ENCODE results near the gene AIPL1.

Gene AIPL1

GRCh38 chr17:6413065-6413464 lies 21.9 kb downstream of the AIPL1 start:
- peak; percentile 79 for DNase-seq

DNA sequence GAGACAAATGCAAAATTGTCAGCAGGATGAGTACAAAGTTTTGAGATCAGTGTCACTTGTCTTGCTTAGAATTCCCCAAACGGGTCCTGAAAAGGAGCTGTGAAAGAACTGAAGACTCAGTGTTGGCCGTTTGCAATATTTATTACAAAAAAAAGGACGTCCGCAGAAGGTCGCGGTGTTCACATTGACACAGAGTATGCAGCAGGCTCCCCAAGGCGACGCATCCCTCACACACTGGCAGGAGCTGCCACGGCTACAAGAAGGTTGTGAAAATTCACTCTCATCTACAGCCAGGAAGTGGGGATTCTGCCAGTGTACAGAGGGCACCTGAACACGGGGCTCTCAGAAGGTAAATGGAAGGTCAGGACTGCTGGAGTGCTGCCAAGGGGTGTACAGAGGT lies 26.2 kb downstream of the AIPL1 start:
- peak; percentile 8 for DNase-seq

DNA sequence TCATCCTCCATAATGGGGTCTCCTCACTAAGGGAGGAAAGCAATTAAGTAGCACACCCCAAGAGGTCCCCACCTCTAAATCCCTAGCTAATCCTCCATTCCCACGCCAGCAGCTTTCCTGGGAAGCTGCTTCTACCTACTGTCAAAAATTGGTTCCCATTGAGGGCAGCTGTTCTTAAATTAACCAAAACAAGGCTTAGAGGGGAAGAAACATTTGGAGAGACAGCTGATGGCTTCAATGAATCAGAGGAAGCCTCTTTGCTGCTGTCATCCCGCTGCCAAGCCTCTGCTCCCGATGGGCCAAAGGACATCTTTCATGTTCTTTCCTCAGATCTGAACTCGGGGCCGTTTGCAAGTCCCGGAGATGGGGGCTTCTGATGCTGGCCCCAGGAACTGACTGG lies 26.6 kb downstream of the AIPL1 start:
- no peak for DNase-seq

DNA sequence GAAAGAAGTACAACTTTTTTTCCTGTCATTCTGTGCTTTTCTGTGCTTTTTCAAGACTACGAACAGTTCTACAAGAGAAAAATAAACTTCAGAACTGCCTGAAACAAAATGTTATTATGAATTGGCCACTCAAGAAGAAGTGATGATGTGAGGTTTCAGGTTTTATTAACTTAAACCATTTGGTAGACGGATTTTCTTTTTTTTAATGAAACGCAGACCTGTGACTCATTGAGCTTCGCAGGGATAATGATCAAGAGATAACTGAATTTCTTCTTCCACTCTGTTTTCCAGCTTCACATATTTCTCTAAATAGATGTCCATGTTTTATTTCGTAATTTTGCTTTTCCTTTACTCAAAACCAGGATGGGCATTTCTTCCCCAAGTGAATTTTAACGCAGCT lies 32.7 kb downstream of the AIPL1 start:
- DNase-seq = no peak

DNA sequence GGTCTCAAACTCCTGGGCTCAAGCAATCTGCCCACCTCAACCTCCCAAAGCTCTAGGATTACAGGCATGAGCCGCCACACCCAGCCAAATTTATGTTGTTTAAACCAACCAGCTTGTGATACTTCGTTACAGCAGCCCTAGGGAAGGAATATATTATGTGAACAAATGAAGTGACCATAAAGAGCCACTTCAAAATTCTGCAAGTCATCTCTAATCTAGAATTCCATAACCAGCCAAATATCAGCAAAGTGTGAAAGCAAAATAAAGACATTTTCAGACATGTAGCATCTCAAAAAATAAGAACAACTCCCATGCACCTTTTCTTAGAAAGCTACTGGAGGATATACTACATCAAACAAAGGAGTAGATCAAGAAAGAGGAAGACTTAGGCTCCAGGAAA lies 36.0 kb downstream of the AIPL1 start:
- DNase-seq = no peak

DNA sequence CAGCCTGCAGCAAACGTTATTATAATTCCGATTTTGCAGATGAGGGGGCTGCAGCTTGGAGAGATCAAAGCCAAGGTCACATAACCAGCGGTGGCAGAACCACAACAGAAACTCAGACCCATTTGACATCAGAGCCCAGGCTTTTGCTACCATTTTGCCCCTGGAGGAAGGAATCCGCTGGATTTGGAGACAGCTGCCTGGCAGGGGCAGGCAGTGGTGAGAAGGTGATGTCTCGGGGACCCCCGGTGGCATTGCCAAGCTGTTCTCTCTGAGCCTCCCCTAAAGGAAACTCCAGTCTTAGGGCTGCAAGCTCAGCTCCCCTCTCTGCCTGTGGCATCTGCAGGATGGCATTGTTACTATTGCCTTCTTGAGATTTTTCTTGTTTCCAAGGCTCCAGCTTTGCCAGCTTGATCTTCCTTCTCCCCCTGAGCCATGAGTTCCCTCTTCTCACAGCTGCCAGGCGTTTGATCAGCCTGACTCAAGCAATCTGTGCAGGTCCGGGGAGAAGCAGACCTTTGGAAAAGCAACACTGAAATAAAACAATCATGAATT lies 40.8 kb downstream of the AIPL1 start:
- DNase-seq = peak; percentile 25

DNA sequence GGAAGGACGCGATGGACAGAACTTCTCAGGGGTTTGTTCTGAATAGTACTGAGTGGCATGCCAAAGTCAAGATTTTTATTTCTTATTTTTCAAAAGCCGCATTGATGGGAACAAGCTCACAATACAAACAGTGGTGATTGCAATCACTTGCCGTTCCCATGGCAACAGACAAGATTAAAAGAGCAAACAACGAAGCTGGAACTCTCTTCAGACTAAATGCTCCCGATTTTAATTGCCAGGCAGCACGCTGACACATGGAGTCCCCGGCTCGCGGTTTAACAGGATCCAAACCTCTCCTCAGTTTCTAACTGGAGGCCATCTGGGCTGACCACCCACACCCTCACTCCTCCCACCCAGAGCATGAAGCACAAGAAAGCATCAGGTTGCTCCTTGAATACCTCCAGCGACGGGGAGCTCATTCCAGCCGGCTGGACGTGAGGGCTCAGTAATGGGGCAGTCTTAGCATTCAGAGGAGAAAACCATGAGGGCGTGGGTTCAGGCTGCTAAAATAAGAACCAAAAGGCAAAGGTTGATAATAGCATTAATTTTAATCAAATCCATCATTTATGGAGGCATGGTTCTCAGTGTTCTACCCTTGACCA lies 41.5 kb downstream of the AIPL1 start:
- peak; percentile 78 for DNase-seq

DNA sequence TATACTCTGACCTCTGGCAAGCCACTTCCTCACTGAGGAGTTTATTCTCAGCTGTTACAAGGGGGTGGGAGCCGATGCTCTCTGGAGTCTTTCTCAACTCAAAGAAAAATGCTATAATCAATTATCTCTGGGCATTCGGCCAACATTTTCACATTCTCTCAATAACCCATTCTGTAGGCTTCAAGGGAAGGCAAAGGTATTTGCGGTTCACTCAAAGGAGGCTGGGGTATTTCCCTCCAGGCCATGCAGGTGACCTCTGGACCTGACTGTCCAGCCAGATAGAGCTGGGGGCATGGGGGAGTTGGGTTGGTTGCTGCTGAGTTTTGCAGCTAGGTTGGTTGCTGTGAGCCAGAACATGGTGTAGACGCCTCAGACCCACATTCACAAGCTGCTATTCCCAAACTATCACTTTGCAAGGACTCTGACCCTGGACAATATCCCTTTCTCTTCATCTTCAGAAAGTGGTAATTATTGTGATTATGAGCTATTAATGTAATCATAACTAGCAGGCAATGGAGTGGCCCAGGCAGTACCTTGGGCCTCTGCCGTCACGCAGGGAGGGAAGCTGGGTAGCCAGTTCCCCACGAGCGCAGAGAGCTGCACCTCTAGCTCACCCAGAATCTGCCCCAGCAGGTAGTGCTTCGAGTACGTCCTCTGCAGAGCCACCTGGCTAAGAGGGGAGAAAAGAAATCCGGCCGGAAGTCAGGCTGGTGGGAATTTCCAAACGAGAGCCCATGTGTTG lies 42.1 kb downstream of the AIPL1 start:
- peak; percentile 85 for DNase-seq

- no peak for DNase-seq
Observed at GRCh38 chr17:6388416-6388815, 46.5 kb downstream of the AIPL1 start.

DNA sequence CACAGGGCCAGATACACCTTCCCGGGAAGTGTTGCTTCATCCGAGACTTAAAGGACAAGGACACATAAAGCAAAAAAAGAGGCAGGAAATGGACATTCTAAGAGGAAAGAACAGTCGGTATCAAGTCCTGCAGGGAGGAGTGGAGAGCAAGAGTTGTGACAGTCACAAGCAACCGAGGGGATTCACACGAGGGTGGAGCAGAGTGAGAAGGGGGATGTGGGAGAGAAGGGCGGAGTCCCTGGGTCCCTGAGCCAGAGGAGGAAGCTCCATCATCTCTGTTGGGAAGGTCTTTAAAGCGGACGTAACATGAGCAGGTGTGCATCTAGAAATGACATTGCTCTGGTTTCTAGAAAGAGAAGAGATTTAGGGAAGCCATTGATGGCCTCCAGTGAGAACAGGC lies 47.1 kb downstream of the AIPL1 start:
- no peak for DNase-seq

- DNase-seq = no peak
Observed at GRCh38 chr17:6387442-6387841, 47.5 kb downstream of the AIPL1 start.

- DNase-seq = peak; percentile 62
Observed at GRCh38 chr17:6386041-6386630, 48.8 kb downstream of the AIPL1 start.

- no peak for DNase-seq
Observed at GRCh38 chr17:6384481-6384880, 50.4 kb downstream of the AIPL1 start.

DNA sequence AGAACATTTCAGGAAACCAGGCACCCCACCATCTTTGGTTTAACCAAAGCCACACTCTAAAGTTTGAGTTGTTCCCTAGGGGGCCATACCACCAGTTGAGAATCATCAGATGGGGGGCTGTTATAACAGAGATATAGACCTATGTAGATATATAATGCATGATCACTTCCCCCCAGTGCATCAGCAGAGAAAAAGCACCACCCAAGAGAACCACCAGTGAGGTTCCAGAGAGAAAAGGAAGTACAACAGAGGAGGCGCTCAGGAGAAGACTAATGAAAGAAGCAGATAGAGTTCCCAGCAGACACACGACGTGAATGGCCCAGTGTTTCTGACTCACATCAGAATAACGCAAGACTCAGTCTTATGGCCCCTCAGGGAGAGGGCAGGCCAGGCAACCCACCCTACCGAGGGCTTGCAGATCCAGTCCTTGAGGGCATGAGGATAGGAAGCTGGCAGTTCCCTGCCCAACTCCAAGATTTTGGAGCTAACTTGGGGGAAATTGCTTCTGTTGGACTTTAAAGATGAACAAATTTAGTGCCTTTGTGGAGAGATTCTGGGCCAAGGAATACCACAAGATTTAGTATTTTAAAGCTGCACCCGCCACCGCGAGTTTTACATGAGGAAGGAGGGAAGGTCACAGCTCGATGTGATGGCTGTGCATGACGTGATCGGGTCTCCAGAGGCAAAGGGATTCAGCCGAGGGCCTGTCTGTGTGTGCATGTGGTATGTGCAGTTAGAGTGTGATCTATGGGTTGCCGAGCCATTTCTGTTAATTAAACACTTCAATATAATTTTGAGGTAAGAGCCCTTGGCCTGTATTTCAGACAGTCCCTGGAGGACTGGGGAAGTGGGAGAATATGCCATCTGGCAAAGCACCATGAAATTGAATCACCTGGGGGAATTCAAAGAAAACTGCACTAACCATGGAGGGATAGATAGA lies 53.1 kb downstream of the AIPL1 start:
- DNase-seq = peak; percentile 80

DNA sequence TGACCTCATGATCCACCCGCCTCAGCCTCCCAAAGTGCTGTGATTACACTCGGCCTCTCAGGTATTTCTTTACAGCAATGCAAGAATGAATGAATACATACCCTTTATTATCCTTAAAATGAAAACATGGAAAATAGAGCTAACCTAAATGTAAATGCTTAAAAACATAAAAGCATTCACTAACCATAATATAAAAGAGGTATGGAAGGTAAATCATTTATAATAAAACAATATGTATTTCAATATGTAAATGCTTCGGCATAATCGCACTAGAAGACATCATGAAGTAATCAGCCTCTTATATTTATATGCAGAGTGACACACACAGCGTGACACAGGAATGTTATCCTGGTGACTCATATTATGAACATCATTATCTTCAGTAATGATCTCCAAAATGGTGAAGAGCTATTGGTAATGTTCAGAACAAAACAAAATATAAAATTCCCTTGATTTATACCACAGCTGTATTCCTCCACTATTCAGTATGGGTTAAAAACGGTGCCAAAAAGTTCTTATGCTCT lies 53.9 kb downstream of the AIPL1 start:
- no peak for DNase-seq

- DNase-seq = no peak
Observed at GRCh38 chr17:6377906-6378305, 57.0 kb downstream of the AIPL1 start.

GRCh38 chr17:6376931-6377361 lies 58.0 kb downstream of the AIPL1 start:
- DNase-seq = no peak

- DNase-seq = peak; percentile 41
Observed at GRCh38 chr17:6374761-6375312, 60.1 kb downstream of the AIPL1 start.

- DNase-seq = peak; percentile 5
Observed at GRCh38 chr17:6374271-6374691, 60.6 kb downstream of the AIPL1 start.
